K562 (cell line): Measurements from ENCODE around the gene RTP3. TPM values are rescaled to one million over a fixed set of nuclear protein-coding genes. Genes with fewer than 3 reads are reported as not detected.
A peak's percentile ranks its signal among the peaks of the same experiment; 100 is the strongest.

Experiments used
- ARID2 ChIP-seq: fragments of 450-650 bp; IDR thresholded peaks from 2 replicates; pipeline ENCODE4 v1.6.1; 2017; ENCODE audit warnings: antibody characterized with exemption, mild to moderate bottlenecking
- CAMTA2 ChIP-seq: fragments of 250-450 bp; sonication (Bioruptor Pico); conservative IDR thresholded peaks from 2 replicates; pipeline ENCODE4 v1.5.1; 2022
- DMBX1 ChIP-seq: fragments of 250-450 bp; sonication (Bioruptor Pico); IDR thresholded peaks from 2 replicates; pipeline ENCODE4 v1.8.0; 2022; ENCODE audit warnings: inconsistent platforms, mild to moderate bottlenecking, moderate library complexity, borderline replicate concordance
- JUN ChIP-seq, 2 experiments: sonication (generic) in 1 of 2; formaldehyde crosslinking in 1 of 2; IDR thresholded peaks; 2 replicates each; pipeline versions ENCODE4 v1.6.1 to v1.8.0; 2012 to 2022; ENCODE audit warnings: borderline replicate concordance in 2 of 2, mild to moderate bottlenecking in 2 of 2, improper control_type of control experiment in 1 of 2, low read depth in 1 of 2, low read length in 1 of 2, missing genetic modification reagents in 1 of 2
- NR2C1 ChIP-seq, 2 experiments: fragments of 450-650 bp; IDR thresholded peaks; 2 replicates each; pipeline ENCODE4 v1.6.1; 2017; ENCODE audit warnings: mild to moderate bottlenecking in 2 of 2, antibody characterized with exemption in 1 of 2, inconsistent platforms in 1 of 2, missing compliant biosample characterization in 1 of 2, missing genetic modification characterization in 1 of 2
- RBM17 ChIP-seq: fragments of 200-400 bp; formaldehyde crosslinking; IDR thresholded peaks from 2 replicates; pipeline ENCODE4 v1.6.1; 2017; ENCODE audit warnings: low read depth, mild to moderate bottlenecking, low read length, borderline replicate concordance
- RREB1 ChIP-seq: fragments of 250-450 bp; sonication (Bioruptor Pico); IDR thresholded peaks from 2 replicates; pipeline ENCODE4 v1.4.0; 2020
- YBX1 ChIP-seq: fragments of 450-650 bp; IDR thresholded peaks from 2 replicates; pipeline ENCODE4 v1.7.1; 2016; ENCODE audit warnings: mild to moderate bottlenecking
- polyA plus RNA-seq, 8 experiments: library from polyadenylated mRNA; depleted of rRNA in 4 of 8; stranded (reverse) in 5 of 8; unstranded in 3 of 8; fragments of >200 nt; fragmentation: Nextera tagmentation in 2 of 8; fragmentation: Illumina TruSeq in 1 of 8; extraction: Ambion mirVana in 2 of 8; extraction: Trizol in 1 of 8; gene quantifications; 2 replicates each; pipeline versions ENCODE4 v1.2.1 to v1.2.3, GENCODE V29; 2011 to 2014; ENCODE audit warnings: inconsistent platforms in 1 of 8, missing spikeins in 1 of 8
- total RNA-seq, 7 experiments: library from RNA; depleted of rRNA in 6 of 7; stranded (reverse); fragments of >200 nt in 6 of 7; fragmentation: Illumina TruSeq in 2 of 7; extraction: Trizol in 2 of 7; gene quantifications; 2 replicates each; pipeline versions ENCODE4 v1.2.1 to v1.2.3, GENCODE V29; 2011 to 2021; ENCODE audit warnings: low replicate concordance in 1 of 7
- TF ChIP-seq, protein P1 (sequence below): fragments of 250-450 bp; sonication (Bioruptor Pico); IDR thresholded peaks from 2 replicates; pipeline ENCODE4 v1.8.0; 2021; ENCODE audit warnings: moderate library complexity, mild to moderate bottlenecking, inconsistent platforms
- TF ChIP-seq, protein P2 (sequence below): fragments of 450-650 bp; formaldehyde crosslinking; conservative IDR thresholded peaks from 2 replicates; pipeline ENCODE4 v1.4.0; 2022; ENCODE audit warnings: mild to moderate bottlenecking, missing genetic modification characterization
- TF ChIP-seq, protein P3 (sequence below): fragments of 250-450 bp; sonication (Bioruptor Pico); IDR thresholded peaks from 2 replicates; pipeline ENCODE4 v1.4.0; 2020; ENCODE audit warnings: mild to moderate bottlenecking

Gene RTP3
- total and polyA plus RNA-seq, 9 of the 15 experiments (the other 6 are each of a cell fraction or from before 2014, with no cell fraction given): not detected

DNA sequence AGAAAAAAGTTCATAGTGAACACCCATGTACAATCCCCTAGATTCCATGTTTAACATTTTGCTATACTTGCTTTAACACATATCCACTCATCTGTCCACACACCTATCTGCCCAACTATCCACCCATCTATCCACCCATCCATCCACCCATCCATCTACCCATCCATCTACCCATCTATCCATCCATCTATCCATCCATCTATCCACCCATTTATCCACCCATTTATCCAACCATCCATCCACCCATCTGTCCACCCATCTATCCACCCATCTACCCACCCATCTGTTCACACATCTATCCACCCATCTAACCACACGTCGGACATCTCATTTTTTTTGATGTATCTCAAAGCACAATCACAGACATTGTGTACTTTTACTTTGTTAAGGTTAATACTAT is 25.8 kb downstream of the RTP3 start (continued):
- TF ChIP-seq RBM17 (no peak), YBX1 (peak; percentile 86; the same call in 1 of the 2 replicates), NR2C1 (IDR thresholded peaks at IDR 0.05) (0 out of 2 replicates have a peak, but pooled peaks have one; percentile 28), NR2C1 (tag; IDR thresholded peaks at IDR 0.05) (no peak), DMBX1 (no peak), ARID2 (0 out of 2 replicates have a peak, but pooled peaks have one; percentile 48), CAMTA2 (CRISPR knock-in tag) (no peak), RREB1 (CRISPR knock-in tag) (no peak), JUN (IDR thresholded peaks at IDR 0.05; ENCODE audit: borderline replicate concordance, low read depth, low read length) (no peak), JUN (CRISPR knock-in tag; IDR thresholded peaks at IDR 0.05; ENCODE audit: borderline replicate concordance) (no peak)
- TF ChIP-seq, protein P1, sequence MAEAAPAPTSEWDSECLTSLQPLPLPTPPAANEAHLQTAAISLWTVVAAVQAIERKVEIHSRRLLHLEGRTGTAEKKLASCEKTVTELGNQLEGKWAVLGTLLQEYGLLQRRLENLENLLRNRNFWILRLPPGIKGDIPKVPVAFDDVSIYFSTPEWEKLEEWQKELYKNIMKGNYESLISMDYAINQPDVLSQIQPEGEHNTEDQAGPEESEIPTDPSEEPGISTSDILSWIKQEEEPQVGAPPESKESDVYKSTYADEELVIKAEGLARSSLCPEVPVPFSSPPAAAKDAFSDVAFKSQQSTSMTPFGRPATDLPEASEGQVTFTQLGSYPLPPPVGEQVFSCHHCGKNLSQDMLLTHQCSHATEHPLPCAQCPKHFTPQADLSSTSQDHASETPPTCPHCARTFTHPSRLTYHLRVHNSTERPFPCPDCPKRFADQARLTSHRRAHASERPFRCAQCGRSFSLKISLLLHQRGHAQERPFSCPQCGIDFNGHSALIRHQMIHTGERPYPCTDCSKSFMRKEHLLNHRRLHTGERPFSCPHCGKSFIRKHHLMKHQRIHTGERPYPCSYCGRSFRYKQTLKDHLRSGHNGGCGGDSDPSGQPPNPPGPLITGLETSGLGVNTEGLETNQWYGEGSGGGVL: no peak
- TF ChIP-seq, protein P2, sequence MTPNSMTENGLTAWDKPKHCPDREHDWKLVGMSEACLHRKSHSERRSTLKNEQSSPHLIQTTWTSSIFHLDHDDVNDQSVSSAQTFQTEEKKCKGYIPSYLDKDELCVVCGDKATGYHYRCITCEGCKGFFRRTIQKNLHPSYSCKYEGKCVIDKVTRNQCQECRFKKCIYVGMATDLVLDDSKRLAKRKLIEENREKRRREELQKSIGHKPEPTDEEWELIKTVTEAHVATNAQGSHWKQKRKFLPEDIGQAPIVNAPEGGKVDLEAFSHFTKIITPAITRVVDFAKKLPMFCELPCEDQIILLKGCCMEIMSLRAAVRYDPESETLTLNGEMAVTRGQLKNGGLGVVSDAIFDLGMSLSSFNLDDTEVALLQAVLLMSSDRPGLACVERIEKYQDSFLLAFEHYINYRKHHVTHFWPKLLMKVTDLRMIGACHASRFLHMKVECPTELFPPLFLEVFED (CRISPR knock-in tag): peak; percentile 53; the same call in 1 of the 2 replicates
- TF ChIP-seq, protein P3, sequence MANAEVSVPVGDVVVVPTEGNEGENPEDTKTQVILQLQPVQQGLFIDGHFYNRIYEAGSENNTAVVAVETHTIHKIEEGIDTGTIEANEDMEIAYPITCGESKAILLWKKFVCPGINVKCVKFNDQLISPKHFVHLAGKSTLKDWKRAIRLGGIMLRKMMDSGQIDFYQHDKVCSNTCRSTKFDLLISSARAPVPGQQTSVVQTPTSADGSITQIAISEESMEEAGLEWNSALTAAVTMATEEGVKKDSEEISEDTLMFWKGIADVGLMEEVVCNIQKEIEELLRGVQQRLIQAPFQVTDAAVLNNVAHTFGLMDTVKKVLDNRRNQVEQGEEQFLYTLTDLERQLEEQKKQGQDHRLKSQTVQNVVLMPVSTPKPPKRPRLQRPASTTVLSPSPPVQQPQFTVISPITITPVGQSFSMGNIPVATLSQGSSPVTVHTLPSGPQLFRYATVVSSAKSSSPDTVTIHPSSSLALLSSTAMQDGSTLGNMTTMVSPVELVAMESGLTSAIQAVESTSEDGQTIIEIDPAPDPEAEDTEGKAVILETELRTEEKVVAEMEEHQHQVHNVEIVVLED: no peak
